ENCODE data around the gene R3HDM4. TPM values are rescaled to one million over a fixed set of nuclear protein-coding genes. Genes with fewer than 3 reads are reported as not detected.
A peak's percentile ranks its signal among the peaks of the same experiment; 100 is the strongest.

R3HDM4 gene
- total and polyA plus RNA-seq, 10 of the 15 experiments (the other 5 are each of a cell fraction or from before 2014, with no cell fraction given): 1.3 to 65.8 (median 27.7) TPM

DNA sequence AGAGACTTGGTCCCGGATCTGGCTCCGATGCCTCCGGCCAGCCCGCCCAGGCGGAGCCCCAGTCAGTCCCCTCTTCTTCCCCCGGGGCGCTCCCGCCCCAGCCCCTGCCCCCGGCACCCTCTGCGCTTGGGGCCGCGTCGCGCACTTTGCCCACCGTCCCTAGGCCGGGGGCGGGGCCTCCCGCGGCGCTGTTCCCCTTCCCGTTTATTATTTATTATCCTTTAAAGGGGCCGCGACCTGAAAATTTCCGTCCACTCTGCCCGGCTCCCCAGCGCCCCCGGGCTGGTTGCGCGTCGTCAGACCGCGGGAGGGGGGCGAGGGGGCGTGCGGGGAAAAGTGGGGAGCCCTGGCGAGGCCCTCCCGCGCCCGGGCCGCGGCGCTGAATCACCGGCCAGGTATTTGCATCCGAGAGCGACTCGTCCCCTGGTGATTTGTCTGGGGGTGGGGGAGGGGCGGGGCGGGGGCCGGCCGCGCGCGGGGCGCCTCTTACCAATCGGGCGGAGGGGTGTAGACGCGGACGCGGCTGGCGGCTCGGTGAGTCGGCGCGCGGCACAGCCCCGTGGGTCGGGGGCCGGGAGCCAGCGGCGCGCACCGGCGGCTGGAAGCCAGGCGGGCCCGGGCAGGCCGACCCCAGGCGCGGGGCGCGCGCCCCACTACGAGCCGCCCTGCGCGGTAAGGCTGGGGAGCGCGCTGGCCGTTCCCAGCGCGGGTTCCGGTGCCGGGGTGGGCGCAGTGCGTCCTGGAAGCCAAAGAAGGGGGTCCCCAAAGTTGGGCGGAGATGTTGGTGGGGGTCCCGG lies 12.7 kb upstream of the R3HDM4 start, which contains the start of gene ARID3A (continued):
- TF ChIP-seq, protein P1, sequence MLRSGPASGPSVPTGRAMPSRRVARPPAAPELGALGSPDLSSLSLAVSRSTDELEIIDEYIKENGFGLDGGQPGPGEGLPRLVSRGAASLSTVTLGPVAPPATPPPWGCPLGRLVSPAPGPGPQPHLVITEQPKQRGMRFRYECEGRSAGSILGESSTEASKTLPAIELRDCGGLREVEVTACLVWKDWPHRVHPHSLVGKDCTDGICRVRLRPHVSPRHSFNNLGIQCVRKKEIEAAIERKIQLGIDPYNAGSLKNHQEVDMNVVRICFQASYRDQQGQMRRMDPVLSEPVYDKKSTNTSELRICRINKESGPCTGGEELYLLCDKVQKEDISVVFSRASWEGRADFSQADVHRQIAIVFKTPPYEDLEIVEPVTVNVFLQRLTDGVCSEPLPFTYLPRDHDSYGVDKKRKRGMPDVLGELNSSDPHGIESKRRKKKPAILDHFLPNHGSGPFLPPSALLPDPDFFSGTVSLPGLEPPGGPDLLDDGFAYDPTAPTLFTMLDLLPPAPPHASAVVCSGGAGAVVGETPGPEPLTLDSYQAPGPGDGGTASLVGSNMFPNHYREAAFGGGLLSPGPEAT (IDR thresholded peaks at IDR 0.05; ENCODE audit: low read depth): peak; percentile 98
- TF ChIP-seq SREBF1 (IDR thresholded peaks at IDR 0.05; ENCODE audit: low read length) (no peak), RELA (IDR thresholded peaks at IDR 0.05; ENCODE audit: borderline replicate concordance, partially characterized antibody) (no peak), HCFC1 (IDR thresholded peaks at IDR 0.05; ENCODE audit: low read length) (0 out of 2 replicates have a peak, but pooled peaks have one; percentile 33), RB1 (IDR thresholded peaks at IDR 0.05; ENCODE audit: borderline replicate concordance) (no peak), NR2C2 (IDR thresholded peaks at IDR 0.05; ENCODE audit: borderline replicate concordance, control insufficient read depth, insufficient read length, low read depth) (no peak), NR2F1 (conservative IDR thresholded peaks at IDR 0.05) (peak; percentile 40; the same call in 1 of the 2 replicates), POLR2A (IDR thresholded peaks at IDR 0.05; ENCODE audit: low read depth, low read length) (peak; percentile 80), ZNF622 (IDR thresholded peaks at IDR 0.05) (no peak), POLR2AphosphoS2 (IDR thresholded peaks at IDR 0.05; ENCODE audit: low read depth, low read length) (0 out of 2 replicates have a peak, but pooled peaks have one; percentile 38)
- TF ChIP-seq, protein P2, sequence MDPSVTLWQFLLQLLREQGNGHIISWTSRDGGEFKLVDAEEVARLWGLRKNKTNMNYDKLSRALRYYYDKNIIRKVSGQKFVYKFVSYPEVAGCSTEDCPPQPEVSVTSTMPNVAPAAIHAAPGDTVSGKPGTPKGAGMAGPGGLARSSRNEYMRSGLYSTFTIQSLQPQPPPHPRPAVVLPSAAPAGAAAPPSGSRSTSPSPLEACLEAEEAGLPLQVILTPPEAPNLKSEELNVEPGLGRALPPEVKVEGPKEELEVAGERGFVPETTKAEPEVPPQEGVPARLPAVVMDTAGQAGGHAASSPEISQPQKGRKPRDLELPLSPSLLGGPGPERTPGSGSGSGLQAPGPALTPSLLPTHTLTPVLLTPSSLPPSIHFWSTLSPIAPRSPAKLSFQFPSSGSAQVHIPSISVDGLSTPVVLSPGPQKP (IDR thresholded peaks at IDR 0.05; ENCODE audit: low read depth, low read length): no peak
- TF ChIP-seq, protein P3, sequence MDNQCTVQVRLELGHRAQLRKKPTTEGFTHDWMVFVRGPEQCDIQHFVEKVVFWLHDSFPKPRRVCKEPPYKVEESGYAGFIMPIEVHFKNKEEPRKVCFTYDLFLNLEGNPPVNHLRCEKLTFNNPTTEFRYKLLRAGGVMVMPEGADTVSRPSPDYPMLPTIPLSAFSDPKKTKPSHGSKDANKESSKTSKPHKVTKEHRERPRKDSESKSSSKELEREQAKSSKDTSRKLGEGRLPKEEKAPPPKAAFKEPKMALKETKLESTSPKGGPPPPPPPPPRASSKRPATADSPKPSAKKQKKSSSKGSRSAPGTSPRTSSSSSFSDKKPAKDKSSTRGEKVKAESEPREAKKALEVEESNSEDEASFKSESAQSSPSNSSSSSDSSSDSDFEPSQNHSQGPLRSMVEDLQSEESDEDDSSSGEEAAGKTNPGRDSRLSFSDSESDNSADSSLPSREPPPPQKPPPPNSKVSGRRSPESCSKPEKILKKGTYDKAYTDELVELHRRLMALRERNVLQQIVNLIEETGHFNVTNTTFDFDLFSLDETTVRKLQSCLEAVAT (IDR thresholded peaks at IDR 0.05): no peak
- TF ChIP-seq, protein P4, sequence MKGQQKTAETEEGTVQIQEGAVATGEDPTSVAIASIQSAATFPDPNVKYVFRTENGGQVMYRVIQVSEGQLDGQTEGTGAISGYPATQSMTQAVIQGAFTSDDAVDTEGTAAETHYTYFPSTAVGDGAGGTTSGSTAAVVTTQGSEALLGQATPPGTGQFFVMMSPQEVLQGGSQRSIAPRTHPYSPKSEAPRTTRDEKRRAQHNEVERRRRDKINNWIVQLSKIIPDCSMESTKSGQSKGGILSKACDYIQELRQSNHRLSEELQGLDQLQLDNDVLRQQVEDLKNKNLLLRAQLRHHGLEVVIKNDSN (IDR thresholded peaks at IDR 0.05; ENCODE audit: borderline replicate concordance, extremely low read length, insufficient read depth, low read depth, low read length): no peak
- TF ChIP-seq, protein P5, sequence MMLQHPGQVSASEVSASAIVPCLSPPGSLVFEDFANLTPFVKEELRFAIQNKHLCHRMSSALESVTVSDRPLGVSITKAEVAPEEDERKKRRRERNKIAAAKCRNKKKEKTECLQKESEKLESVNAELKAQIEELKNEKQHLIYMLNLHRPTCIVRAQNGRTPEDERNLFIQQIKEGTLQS (IDR thresholded peaks at IDR 0.05; ENCODE audit: borderline replicate concordance, extremely low read depth, low read depth, low read length): no peak

Data from GM12878 (cell line).